GM19324 (cell line): Measurements from ENCODE around the gene NPY5R.

ENCODE experiments used
- ATAC-seq: cut with Tn5 transposase; IDR thresholded peaks from one replicate; pipeline ENCODE4 v1.9.1; 2021; ENCODE audit warnings: mild to moderate bottlenecking, moderate library complexity; ENCODE audit not compliant: unreplicated experiment, low FRiP score

NPY5R gene

DNA sequence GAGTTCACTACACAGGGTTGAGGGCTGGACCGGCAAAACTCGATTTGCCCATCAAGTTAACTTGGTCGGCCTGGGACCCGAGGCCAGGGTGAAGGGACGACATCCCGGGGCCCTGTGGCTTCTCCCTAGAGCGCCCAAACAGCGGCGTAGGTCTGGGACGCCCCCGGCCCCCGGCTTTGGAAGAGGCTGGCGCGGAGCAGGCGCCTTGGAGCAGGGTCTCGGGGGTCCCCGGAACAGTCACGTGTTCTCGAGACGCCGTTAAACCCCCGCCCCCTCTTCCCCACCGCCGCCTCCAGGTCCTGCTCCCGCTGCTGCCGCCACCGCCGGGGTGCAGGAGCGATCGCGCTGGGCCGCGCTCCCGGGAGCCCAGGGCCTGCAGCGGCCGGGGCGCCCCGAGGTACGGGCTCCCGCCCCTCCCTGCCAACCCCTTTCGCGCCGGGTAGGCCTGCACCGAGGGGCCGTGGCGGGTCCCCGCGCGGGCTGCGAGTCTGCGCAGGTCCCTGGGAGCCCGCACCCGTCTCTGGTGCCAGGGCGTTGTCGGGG lies at the start of gene NPY5R:
Gene NPY5R, plus strand, starts transcription at position 289 of the 543 bp plus-strand sequence. CDS start 6,382 bp downstream, outside the sequence.
- ATAC-seq: no peak

DNA sequence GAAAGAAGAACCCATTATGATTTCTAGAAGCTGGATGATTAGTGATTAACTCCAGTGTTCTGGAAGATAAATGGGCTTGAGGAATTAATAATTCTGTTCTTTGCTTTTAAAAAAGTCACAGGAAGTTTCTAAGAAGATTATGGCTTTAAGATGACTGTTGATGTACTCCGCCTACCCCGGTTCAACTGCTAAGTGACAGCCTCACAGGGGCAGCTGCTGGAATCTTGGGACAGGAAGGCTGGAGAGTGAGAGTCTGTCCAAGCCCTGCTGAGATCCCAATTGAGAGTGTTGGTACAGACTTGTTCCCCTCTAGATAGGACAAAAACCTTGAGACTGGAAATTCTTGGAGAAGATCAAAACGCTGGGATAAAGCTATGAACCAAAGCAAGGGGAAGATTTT lies 48.6 kb upstream of the NPY5R start:
- no peak for ATAC-seq

DNA sequence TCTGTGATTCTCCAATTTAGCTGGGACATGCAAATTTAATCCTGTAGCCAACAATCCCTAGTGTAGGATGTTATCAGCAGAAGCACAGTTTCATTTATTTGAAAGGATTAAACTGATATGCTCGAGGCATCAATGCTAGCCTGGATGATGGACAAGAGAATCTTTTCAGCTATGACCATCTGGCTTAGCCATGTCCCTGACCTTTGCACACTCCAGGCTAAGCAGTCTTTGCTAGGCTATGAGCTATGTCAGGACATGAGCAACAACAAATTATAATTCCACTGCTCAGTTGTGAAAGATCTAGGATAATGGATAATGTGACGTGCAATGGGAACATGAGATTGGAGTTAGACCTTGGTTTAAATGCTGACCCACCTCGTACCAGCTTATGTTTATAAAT lies 43.2 kb upstream of the NPY5R start:
- no peak for ATAC-seq

DNA sequence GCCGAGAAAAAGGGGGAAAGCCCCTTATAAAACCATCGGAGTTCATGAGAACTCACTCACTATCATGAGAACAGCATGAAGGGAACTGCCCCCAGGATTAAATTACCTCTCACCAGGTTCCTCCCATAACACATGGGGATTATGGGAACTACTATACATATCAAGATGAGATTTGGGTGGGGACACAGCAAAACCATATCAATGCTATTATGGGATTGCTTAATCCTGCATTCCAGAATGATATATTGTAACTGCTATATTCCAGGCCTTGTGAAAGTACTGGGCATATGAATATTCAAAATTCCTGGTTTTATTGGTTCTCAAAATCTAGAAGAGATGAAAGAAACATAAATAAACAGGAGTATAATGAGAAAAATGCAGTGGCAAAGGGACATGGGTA lies 40.6 kb upstream of the NPY5R start:
- no peak for ATAC-seq

DNA sequence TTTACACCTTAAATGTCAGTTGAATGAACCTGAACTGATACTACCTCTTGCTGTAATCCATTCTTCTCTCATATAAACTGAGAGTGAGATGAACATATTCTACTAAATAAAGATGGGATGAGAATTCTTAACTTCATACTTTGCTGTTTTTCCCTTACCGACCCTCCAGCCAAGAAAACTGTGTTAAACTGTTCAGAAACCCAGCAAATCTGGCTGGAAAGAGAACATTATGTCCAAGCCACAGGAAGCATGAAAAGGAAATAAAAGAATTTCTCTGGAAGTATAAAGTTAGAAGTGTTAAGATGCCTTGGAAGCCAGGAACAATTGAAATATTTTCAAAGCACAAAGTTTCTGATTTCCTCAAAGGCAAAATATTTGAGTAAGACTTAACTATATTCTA lies 34.2 kb upstream of the NPY5R start:
- no peak for ATAC-seq

DNA sequence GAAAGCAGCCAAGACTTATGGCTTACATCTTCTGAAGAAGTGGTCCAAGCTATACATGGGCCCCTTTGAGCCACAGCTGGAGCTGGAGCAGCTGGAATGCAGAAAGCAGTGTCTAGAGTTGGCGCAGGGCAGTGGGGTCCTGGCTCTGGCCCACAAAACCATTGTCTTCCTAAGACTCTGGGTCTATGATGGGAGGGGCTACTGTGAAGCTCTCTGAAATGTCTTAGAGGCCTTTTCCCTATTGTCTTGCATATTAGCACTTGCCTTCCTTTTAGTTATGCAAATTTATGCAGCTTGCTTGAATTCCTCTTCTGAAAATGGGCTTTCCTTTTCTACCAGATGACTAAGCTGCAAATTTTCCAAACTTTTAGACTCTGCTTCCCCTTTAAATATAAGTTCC lies 26.6 kb upstream of the NPY5R start:
- ATAC-seq: no peak

DNA sequence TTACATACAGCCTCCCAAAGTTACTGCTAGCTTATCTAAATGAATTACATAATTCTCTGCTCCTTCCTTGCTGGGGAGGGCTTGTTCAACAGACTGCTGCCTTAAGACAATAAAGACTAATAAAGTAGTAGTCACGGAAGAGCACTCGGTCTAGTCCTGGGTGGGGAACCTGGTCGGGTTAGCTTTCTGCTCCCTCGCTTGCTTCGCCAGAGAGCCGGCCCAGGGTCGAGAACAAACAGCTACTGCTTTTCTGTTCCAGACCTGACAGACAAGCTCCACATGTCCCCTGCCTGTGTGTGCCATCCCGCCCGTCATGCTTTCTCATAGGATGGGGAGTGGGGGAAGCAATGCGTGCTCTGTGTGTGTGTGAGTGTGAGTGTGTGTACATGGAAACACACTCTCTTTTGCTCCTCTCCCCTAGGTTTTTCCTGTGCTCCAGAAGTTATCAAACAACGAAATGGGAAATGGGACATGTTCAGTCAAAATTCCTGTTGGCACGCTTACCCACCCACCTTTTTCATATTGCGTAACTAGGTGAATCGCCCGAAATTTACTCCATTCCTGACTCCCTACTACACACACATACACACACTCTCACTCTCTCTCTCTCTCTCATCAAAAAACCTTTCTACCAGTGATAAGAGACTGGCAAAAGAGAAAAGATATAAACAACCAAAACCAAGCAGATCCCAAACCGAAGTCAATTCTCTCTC lies 12.6 kb upstream of the NPY5R start:
- no peak for ATAC-seq

DNA sequence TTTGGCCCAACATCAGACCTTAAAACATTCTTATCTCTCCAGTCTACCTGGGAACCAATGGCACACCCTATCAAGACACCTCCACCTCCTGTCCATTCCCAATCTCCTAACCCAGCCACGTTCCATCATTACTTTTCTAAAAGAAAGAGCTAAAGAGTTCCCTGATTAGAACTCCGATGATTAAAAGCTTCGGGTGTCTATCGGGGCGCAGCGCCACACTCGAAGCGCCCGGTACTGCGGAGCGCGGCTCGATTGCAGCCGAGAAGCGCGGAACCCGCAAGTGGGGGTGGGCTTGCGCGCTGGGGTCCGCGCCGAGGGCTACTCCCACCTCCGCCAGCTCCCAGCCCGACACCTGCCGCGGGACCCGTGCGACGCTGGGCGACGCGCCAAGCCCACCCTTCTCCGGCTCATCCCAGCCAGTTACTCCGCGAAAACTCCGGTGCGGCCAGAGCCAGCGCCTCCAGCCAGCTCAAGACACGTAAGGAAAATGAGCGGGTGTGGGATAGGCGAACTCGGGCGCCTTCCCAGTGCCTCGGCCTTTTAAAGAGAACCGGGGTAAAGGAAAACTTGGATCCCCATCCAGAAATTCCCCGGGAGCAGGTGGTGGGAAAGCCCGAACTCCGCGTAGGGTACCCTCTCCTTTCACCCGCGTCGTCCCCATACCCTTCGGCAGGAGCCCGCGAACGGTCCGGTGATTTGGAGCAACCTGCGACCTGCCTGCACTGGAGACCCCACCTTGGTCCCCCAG lies 11.9 kb upstream of the NPY5R start:
- no peak for ATAC-seq

DNA sequence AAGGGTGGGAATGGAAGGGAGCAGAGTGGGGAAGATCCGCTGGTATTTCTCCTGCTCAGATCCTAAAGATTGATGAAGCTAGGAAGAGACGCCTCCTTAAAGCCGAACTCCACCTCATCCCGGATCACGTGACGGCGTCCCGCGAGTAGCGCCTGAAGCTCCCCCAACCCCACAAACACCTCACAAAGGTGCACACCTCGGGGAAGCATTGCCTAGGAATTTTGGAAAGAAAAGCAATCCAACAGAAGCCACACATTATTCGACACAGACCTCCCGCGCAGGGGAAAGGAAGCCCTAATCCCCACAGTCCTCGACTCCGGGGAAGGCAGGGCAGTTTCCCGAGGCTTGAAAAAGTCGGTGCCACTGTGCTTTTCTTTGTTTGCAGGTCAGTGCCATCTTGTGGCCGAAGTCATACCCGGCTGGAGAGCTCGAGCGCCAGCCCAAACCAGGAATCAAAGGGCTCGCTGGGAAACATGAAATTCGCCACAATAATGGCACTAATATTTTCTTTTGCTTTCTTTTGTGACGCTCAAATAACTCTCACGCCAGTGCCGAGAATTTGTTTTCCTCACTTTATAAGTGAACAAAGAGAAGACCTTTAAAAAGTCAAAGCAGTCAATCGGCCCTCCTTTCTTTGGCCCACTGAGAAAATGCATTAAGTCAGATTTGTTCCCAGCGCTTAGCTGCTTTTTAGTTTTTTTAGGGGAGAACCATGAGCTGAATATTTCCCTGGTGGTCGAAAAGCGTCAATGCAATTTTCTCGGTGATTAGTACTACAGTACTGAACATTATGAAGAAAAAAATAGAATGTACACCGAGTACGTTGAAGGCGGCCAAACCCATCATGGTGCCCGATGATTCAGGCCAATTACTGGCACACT lies 10.9 kb upstream of the NPY5R start, which contains the start of gene NPY1R:
Gene NPY1R, minus strand, starts transcription at position 71 of the 881 bp plus-strand sequence. CDS start 6,042 bp downstream, outside the sequence.
- peak; percentile 66 for ATAC-seq

DNA sequence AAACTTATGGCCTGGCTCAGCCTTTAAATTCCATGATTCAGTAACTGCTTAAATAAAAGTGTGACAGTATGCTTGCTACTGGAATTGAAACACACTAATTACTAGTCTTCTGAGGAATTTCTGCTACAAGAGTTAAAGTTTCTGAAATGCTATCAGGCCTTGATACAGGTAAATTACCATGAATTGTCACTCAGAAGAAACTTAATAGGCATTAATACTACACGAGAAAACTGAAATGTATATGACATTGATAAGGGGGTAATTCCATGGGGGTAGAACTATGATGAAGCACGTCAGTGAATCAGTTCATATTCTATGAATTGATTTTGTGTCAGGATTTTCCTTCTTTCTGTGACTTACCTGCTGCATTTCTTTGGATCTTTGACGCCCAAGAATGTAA lies 8.3 kb upstream of the NPY5R start:
- ATAC-seq: no peak

DNA sequence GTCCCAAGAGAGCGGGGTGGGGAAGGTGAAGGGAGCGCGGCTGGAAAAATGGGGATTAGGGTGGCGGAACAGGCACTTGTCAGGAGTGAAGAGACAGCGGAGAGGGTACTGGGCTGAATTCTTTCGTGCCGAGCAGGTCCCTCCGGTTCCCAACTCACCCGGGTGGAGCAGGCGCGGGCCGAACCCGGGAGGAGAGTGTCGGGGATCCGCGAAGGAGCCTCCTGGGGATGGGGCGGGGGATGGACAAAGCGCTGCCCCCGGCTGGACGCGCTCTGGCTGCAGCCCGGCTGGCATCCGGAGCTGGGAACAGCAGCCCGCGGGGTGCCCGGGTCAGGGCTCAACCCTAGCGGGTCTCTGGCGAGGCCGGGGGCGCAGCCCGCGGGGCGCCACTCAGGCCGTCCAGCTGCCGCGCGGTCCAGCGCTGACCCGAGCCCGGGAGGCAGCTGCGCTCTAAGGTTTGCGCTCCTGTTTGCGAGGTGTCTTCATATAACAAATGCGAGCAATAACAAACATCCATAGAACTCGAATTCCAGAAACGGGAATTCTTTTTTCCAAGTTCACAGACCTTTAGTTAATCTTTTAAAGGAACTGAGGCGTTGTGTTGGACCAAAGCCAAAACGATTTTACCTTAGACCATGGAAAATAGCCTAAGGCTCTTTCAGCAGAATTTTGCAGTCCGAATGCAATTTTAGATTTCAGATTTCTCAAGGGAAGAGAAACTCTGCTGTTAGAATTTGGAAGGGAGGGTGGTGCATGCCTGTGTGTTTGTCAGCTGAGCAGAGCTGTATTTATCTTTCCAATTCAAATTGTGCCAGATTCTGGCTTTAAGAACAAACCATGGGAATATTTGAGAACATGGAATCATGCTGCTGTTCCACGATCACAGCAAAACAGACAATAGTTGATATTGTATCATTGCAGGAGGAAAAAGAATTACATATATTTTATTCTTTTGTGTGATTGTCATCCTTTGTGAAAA lies 744 bp downstream of the NPY5R start:
- no peak for ATAC-seq

DNA sequence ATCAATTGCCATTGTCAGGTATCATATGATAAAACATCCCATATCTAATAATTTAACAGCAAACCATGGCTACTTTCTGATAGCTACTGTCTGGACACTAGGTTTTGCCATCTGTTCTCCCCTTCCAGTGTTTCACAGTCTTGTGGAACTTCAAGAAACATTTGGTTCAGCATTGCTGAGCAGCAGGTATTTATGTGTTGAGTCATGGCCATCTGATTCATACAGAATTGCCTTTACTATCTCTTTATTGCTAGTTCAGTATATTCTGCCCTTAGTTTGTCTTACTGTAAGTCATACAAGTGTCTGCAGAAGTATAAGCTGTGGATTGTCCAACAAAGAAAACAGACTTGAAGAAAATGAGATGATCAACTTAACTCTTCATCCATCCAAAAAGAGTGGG lies 7.0 kb downstream of the NPY5R start:
- ATAC-seq: no peak

DNA sequence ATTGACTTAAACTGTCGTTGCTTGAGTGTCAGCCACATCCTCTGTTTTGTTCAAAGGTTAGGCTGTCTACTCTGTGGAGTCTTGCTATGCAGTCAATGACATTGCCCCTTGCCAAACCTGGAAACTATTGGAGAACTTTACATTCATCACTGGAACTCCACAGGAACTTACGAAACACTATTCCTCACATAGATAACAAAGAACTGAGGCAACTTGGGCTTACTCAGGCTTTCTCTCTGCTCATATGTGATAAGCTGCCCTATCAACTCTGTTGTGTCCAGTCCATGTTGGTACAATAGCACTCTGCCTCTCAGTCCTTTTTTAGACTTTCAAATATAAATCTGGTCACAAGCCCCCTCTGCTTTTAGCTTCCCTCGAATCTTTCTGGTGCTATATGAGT lies 9.4 kb downstream of the NPY5R start:
- ATAC-seq: no peak

DNA sequence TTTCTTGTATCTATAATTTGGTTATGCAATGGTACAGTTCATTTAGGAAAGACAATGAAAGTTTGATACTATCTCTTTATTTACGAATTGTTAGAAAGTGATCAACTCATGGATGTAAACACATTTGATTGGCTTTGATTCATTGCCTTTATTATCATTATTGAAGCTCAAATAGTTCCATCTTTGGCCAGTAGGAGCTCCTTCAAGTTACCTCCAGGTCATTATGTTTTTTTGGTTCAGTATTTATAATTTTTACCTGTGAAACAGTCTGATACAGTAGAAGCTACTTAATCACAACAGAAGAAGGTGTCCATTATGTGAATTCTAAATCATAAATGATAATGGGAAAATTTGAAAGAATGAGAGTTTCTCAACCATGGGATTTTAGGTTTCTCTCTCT lies 12.4 kb downstream of the NPY5R start:
- no peak for ATAC-seq

DNA sequence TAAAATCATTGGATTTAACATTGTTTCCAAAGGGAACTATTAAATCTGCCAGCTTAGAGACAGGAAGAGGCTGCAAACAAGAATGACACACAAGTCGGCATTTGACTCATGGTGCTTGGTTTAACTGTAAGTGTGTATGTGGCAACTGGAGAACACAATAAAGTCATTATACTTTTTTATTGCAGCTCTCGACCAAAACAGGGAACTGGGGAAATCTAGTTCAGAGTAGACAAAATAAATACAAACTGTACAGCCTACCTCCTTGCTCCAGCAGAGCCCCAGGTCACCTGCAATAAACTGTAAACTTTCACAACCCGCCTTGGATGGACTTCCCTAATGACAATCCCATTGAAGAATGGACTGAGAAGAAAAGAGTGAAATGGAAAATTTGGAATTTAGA lies 24.0 kb downstream of the NPY5R start:
- no peak for ATAC-seq

DNA sequence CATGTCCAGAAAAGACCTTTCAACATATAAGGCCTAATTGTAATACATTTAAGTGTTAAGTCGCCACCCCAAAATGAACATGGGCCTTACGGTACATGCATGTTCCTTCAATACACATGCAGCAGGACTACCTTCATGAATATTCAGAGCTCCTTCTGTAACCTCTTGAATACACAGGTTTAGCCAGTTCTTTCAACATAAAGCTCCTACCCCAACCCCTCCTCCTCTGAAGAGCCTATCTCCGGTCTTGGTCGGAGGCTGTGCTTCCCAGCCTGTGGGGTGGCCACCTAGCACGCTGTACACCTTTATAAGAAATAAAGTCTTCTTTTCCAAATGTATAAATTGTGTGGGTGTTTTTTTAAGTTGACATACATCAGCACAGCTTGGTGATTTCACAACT lies 28.3 kb downstream of the NPY5R start:
- no peak for ATAC-seq

DNA sequence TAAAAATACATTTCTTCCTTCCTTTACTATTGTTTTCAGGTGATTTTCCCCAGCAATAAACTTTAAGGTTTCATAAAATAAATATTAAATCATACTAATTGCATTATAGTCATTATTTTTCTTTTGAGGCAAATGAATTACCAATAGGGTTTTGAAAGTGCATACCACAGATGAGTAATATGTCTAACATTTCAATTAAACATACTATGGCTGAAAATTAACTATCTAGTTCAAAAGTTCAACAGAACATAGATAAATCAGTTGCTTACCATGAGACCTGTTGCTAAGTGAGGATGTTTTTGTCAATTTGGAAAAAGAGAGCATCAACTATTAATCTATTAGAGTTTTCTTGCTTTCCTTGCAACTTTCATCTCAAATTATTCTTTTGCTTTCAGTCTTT lies 35.0 kb downstream of the NPY5R start:
- no peak for ATAC-seq

DNA sequence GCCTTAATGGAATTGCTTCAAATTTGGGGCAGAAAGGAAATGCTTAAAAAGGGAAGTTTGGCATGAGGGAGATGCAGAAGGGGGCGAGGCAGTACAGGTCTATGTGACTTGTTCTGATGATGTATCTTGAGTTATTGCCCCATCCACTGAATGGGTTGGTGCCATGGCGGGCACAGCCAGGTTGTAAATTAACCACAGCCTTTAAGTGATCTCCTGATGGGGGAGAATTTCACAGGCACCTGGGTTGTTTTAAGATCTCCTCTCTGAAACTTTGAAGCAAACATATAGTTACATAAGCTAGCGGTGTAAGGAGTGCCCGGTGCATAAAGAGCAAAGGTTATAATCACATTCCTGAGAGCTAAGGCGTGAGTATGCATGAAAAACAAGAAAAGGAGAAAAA lies 37.0 kb downstream of the NPY5R start:
- no peak for ATAC-seq

DNA sequence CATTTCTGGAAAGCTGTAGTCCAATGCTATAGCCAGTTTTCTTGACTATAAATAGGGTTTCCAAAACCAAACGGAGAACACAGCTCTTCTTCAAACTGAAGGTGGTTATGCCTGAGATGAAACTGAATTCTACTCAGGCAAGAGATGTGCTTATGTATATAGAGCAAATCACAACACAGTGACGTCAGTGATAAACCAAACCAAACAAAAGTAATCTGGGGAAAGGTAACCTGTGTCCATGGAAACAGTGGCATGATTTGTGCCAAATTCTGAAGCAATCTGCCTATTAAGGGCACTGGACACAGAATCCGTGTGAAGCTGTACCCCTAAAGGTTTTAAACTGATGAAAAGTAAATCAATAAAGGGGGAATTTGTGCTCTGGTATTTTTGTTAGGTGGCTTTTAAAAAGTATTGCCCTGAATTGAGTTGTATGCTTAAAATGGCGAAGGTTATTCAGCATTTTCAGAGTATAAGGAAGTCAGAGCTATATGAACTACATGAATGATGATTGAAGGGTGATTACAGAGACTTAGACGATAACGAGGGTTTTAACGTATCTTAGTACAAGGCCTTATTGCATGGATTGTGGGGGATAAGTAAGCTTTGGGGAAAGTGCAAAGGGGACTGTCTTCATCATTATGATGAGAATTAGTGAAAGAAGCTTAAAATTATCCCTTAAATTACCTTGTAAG lies 38.6 kb downstream of the NPY5R start:
- no peak for ATAC-seq
